Bronchial epithelial cell (primary cell): ENCODE data around the gene SLC16A4. TPM values are rescaled to one million over a fixed set of nuclear protein-coding genes. Genes with fewer than 3 reads are reported as not detected.

ENCODE experiments used
- DNase-seq: peaks from one replicate; pipeline ENCODE4 v3.0.0-alpha.2; 2010; ENCODE audit warnings: low read depth
- FAIRE-seq: peaks from 2 replicates; lab custom pipeline; 2011; peaks lifted over from hg19 to GRCh38; lab: Jason Lieb, UNC
- H3K27me3 ChIP-seq: 2 replicates; pipeline ENCODE4 v1.5.1; 2011; ENCODE audit warnings: low read length; ENCODE audit not compliant: control insufficient read depth, insufficient read depth
- H3K36me3 ChIP-seq: 2 replicates; pipeline ENCODE4 v1.5.1; 2011; ENCODE audit warnings: low read length; ENCODE audit not compliant: control insufficient read depth, insufficient read depth
- H3K4me3 ChIP-seq: 2 replicates; pipeline ENCODE4 v1.5.1; 2011; ENCODE audit warnings: mild to moderate bottlenecking, low read depth, low read length, control low read depth
- CTCF ChIP-seq: IDR thresholded peaks from 2 replicates; pipeline ENCODE4 v1.5.1; 2011; ENCODE audit warnings: mild to moderate bottlenecking, moderate library complexity, low read length, control low read depth, inconsistent platforms; ENCODE audit not compliant: insufficient read depth, severe bottlenecking
- total RNA-seq: library from RNA; depleted of rRNA; stranded (reverse); fragments of >200 nt; gene quantifications from 2 replicates; pipeline ENCODE4 v1.2.1, GENCODE V29; 2014

Gene SLC16A4
- total RNA-seq, 1 donor from 2014 or later = 34.2 TPM

GRCh38 chr1:110341872-110342331 is 48.9 kb downstream of the SLC16A4 start:
- peak overlapping the region; percentile 11 for H3K4me3 ChIP-seq
- no peak for TF ChIP-seq CTCF
- no peaks in the 10 kb centered on the region for H3K27me3 ChIP-seq
- DNase-seq (no peak), FAIRE-seq (no peak)
- H3K36me3 ChIP-seq = peaks cover 17% of the 10 kb centered on the region

DNA sequence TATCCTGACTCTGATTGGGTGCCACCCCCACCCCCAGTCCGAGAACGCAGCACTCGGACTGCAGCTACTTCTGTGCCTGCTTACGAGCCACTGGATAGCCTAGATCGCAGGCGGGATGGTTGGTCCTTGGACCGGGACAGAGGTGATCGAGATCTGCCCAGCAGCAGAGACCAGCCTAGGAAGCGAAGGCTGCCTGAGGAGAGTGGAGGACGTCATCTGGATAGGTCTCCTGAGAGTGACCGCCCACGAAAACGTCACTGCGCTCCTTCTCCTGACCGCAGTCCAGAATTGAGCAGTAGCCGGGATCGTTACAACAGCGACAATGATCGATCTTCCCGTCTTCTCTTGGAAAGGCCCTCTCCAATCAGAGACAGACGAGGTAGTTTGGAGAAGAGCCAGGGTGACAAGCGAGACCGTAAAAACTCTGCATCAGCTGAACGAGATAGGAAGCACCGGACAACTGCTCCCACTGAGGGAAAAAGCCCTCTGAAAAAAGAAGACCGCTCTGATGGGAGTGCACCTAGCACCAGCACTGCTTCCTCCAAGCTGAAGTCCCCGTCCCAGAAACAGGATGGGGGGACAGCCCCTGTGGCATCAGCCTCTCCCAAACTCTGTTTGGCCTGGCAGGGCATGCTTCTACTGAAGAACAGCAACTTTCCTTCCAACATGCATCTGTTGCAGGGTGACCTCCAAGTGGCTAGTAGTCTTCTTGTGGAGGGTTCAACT is 49.5 kb downstream of the SLC16A4 start:
- DNase-seq (no peak), FAIRE-seq (no peak)
- Histone ChIP-seq H3K4me3 (no peak overlapping the region), H3K27me3 (no peaks in the 10 kb centered on the region), H3K36me3 (peaks cover 15% of the 10 kb centered on the region)
- no peak for TF ChIP-seq CTCF

DNA sequence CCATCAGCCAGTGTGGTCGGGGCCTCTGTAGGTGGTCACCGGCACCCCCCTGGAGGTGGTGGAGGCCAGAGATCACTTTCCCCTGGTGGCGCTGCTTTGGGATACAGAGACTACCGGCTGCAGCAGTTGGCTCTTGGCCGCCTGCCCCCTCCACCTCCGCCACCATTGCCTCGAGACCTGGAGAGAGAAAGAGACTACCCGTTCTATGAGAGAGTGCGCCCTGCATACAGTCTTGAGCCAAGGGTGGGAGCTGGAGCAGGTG is 50.7 kb downstream of the SLC16A4 start:
- no peak for TF ChIP-seq CTCF
- H3K36me3 ChIP-seq = peaks cover 15% of the 10 kb centered on the region
- peak overlapping the region; percentile 97 for H3K4me3 ChIP-seq
- no peak for DNase-seq
- FAIRE-seq = no peak
- no peaks in the 10 kb centered on the region for H3K27me3 ChIP-seq

DNA sequence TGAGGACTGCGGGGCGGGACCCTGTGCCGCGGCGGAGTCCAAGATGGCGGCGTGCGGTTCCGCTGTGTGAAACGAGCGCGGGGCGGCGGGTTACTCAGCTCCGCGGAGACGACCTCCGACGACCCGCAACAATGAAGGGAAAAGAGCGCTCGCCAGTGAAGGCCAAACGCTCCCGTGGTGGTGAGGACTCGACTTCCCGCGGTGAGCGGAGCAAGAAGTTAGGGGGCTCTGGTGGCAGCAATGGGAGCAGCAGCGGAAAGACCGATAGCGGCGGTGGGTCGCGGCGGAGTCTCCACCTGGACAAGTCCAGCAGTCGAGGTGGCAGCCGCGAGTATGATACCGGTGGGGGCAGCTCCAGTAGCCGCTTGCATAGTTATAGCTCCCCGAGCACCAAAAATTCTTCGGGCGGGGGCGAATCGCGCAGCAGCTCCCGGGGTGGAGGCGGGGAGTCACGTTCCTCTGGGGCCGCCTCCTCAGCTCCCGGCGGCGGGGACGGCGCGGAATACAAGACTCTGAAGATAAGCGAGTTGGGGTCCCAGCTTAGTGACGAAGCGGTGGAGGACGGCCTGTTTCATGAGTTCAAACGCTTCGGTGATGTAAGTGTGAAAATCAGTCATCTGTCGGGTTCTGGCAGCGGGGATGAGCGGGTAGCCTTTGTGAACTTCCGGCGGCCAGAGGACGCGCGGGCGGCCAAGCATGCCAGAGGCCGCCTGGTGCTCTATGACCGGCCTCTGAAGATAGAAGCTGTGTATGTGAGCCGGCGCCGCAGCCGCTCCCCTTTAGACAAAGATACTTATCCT is 51.2 kb downstream of the SLC16A4 start:
- peaks cover 15% of the 10 kb centered on the region for H3K36me3 ChIP-seq
- peak overlapping the region; percentile 97 for H3K4me3 ChIP-seq
- H3K27me3 ChIP-seq = no peaks in the 10 kb centered on the region
- peak; percentile 53 for TF ChIP-seq CTCF
- FAIRE-seq = no peak
- DNase-seq = peak; percentile 22

DNA sequence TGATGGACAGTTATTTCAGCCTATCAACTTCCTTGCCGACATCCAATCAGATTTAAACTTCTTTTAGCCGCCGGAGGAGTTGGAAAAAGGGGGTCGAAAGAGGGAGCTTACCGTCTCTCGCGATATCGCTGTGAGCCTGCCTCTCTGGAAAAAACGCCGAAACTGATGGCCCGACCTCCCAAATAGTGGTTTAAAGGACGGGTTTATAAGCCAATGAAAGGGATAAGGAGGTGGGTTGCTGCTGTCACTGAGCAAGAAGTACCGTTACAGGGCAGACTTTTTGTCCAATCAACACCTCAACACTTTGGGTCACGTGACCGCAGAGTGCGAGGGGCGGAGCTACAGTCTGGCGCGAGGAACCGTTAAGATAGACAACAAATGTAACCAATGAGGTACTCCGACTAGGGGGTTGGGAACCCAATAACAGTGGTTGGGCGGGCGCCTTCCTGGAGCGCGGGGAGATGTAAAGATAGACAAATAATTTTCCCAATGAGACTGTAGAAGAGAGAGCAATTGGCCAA is 51.9 kb downstream of the SLC16A4 start, which contains the start of gene RBM15:
Gene RBM15, plus strand, starts transcription at position 492 of the 521 bp plus-strand sequence. Its CDS starts 29 bp downstream, at position 521.
- DNase-seq (peak; percentile 100), FAIRE-seq (no peak)
- Histone ChIP-seq H3K36me3 (peaks cover 15% of the 10 kb centered on the region), H3K27me3 (no peaks in the 10 kb centered on the region), H3K4me3 (peak within 1 kb of the TSS; percentile 97)
- TF ChIP-seq CTCF = no peak
